Esophagus squamous epithelium (tissue), 4 donors: ENCODE measurements around the gene BCAR1.

Experiments
- CTCF ChIP-seq, 6 experiments: fragments of 450-650 bp in 4 of 6; fragments of 200-600 bp in 2 of 6; sonication (generic) in 2 of 6; IDR thresholded peaks; one replicate each; pipeline ENCODE4 v1.5.1; 2016 to 2019; ENCODE audit warnings: antibody characterized with exemption in 6 of 6, mild to moderate bottlenecking in 4 of 6, moderate library complexity in 4 of 6
- POLR2A ChIP-seq, 4 donors: fragments of 450-650 bp; IDR thresholded peaks; one replicate each; pipeline ENCODE4 v1.6.1; 2017; ENCODE audit warnings: antibody characterized with exemption in 4 of 4, mild to moderate bottlenecking in 4 of 4, moderate library complexity in 3 of 4

DNA sequence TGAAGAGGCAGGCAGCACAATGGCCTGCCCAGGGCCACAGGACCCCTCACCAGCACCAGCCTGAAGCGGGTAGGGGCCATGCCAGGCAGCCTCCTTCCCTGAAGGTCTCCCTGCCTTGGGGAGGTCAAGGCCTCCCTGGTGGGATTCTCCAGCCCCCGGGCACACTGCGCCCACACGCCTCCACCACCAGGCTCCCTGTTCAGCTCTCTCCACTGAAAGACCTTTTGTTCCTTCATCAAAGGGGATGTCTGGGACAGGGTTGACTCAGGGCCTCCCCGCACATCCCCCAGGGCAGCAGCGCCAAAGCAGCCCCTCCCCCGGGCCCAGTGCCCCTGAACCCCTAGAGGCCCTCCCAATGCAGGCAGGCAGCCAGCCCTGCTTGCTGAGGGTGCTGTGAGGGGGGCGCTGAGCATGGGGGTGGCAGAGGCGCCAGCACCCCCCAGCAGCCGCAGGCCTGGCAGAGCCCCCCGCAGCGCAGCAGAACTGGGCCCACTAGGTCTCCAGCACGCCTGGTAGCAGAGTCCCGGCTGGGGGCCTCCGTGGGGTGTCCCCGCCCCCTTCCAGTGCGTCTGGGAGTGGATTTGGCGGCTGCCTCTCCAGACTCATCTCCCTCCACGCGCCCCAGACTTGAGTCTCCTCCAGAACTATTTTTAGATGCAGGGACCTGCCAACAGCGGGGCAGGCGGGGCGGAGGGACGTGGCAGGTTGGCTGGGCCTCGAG, 13.1 kb downstream of the BCAR1 start:
- TF ChIP-seq CTCF (IDR thresholded peaks at IDR 0.05) (no peak), POLR2A (IDR thresholded peaks at IDR 0.05) (no peak)
